CD1c-positive myeloid dendritic cell (primary cell): Measurements from ENCODE around the gene CTNNBL1.

Source experiments
- DNase-seq: peaks from one replicate; pipeline ENCODE4 v3.0.0-alpha.2; 2016; ENCODE audit errors: extremely low spot score

CTNNBL1 gene

GRCh38 chr20:37816003-37816402 is 122.2 kb downstream of the CTNNBL1 start:
- DNase-seq, result no peak

DNA sequence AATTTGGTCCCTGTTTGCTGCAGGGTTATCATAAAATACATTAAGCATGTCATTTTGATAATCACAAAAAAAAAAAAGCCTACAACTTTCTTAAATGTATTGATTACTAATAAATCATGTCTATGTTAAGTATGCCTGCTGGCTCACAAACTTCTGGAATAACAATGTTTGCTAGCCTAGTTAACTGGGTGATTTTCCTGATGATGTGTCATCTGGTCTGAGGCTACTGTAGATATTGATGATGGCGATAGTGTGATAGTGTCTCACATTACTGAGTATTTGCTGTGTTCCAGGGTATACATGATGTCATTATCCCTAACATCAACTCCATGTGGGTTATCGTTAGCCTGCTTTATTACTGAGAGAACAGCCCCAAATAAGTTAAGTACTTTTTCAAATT is 122.9 kb downstream of the CTNNBL1 start:
- DNase-seq, result no peak

GRCh38 chr20:37821696-37822095 is 127.9 kb downstream of the CTNNBL1 start:
- no peak for DNase-seq

- DNase-seq, result no peak
Observed at GRCh38 chr20:37822141-37822601, 128.3 kb downstream of the CTNNBL1 start.

DNA sequence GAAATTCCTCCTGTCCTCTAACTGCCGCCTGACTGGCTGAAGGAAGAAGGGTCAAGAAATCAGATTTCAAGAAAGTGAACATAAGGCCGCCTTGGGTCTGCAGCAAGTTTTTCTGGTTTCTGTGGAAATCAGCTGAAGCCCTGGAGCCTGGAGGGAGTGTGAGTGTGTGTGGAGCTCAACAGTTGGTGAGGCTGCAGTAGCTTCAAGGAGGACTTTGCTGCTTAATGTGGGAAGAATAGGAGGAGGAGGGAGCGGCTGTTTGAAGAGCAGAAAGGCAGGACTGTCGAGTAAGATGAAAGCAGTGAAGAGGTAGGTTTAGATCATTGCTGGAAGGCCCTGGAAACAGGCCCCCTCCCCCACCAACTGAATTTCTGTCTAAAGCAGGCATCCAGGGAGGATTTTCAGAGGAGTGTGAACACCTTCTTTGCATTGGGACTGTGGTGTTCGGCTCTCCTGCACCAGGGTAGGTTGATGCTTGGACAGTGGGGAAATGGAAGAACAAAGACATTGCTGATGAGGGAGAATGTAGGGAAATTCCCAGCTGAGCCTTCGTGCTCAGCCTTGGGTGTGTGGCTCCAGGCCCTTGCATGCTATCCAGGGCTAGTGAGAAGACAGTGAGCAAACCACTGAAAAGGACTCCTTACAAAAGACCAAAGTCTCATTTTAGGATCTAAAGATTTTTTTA is 129.6 kb downstream of the CTNNBL1 start:
- no peak for DNase-seq

DNA sequence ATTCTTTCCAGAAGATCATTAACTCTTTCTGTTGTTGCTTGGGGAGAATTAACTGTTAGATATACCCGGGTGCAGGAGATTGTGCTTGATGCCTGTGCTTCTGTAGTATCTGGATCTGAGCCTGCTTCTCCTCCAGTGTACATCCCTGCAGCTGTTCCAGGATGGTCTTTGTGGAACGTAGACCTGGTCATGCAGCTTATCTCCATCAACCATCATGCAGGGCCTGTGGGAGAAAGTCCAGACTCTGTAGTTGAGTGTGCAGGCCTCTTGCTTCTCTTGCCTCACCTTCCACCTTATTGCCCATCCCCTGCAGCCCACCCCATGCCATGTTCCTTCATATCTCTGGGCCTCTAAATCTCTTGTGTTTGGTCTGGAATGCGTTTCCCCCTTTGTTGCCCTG is 133.8 kb downstream of the CTNNBL1 start:
- DNase-seq, result no peak

GRCh38 chr20:37828684-37829083 is 134.9 kb downstream of the CTNNBL1 start:
- DNase-seq, result no peak

- DNase-seq, result no peak
Observed at GRCh38 chr20:37829128-37829527, 135.3 kb downstream of the CTNNBL1 start.

GRCh38 chr20:37833221-37833896 is 139.5 kb downstream of the CTNNBL1 start:
- no peak for DNase-seq

DNA sequence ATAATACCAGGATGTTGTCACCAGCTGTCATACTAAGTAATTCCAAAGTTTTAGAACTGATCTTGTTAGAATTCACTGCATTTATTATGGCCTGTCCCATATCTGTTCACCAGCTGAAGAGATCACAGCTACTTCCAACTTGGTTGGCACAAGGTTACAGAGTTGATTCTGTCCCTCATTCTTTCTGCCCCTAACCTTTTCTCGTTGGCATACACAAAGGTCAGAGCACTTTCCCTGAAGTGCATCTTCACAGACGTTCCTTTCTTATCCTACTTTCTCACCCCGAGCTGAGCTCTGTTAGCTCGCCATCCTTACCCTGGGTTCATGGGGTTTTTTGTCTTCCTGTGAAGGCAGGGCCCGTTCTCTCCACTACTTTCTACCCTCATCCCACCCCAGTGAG is 143.1 kb downstream of the CTNNBL1 start:
- DNase-seq, result no peak

GRCh38 chr20:37837924-37838323 is 144.1 kb downstream of the CTNNBL1 start:
- no peak for DNase-seq

DNA sequence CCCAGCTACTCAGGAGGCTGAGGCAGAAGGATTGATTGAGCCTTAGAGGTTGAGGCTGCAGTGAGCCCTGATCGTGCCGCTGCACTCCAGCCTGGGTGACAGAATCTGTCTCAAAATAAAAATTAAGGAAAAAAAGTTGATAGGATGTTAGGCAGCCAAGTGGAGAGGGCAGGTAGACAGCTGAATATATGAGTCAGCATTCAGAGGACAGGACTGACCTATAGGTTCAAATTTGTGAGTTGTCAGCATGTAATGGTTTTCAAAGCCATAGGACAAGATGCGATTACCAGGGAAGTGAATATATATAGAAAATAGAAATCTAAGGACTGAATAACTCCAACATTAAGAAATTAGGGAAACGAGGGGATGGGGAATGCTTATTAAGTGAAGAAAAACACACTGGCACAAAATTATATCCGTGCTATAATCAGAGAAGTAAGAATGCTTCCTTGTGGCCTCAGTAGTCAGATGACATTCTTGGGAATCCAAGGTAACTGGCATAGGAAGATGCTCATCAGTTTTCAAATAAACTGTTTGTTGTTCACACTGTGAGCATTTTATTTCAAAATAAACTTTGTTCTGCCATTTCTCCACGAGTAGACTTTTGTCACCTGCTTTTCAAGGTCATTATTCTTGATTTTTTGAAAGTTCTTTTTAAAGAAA is 145.1 kb downstream of the CTNNBL1 start:
- no peak for DNase-seq

DNA sequence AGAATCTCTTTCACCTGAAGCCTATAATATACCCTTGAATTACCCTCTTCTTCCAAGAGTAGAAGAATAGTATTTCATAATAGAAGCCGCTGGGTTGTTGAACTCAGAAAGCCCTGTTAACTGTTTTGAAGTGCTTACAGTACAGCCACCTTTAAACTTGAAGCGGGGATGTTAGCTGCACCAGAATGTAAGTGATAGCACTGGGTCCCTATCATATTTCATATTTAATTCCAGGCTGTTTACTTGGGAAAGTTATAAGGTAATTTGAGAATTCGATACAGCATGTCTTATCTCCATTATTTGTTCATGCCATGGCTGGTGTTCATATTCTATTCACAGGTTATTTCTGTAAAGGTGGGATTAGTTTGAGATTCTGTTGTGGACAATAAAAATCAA is 145.6 kb downstream of the CTNNBL1 start:
- DNase-seq, result no peak

DNA sequence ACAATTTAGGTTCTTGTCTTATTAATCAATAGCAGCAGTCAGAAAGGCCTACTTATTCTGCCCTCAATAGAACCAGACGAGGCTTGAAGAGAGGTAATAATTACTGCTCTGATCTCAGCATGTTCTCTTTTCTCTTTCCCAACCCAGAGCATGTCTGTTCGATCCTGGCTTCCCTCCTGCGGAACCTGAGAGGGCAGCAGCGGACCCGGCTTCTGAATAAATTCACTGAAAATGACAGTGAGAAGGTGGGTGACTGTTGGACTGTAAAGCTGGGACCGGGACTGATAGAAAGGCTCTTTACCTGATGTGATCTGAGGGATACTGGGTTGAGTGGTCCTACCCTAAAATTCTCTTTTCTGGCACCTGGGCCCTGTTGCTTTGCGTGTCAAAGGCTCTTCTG is 146.1 kb downstream of the CTNNBL1 start:
- DNase-seq, result no peak

DNA sequence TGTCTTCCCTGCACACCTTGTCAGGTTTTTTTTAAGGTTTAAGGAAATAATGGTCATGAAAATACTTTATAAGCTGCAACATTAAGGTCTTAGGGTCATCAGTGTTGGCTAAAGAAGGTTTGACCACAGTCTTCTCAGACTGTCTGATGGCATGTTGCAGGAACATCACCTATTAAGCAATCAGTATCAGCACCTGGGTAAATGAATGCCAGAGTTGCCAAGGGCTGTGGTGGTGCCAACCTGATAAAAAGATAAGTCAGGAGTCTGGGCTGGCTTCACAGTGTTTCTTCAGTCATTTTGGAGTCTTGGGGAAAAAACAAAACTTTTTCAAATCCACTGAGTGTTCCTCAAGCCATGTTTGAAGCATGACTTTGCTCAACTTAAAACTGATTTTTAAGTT is 147.6 kb downstream of the CTNNBL1 start:
- DNase-seq, result no peak

GRCh38 chr20:37841971-37842370 is 148.1 kb downstream of the CTNNBL1 start:
- DNase-seq, result no peak

DNA sequence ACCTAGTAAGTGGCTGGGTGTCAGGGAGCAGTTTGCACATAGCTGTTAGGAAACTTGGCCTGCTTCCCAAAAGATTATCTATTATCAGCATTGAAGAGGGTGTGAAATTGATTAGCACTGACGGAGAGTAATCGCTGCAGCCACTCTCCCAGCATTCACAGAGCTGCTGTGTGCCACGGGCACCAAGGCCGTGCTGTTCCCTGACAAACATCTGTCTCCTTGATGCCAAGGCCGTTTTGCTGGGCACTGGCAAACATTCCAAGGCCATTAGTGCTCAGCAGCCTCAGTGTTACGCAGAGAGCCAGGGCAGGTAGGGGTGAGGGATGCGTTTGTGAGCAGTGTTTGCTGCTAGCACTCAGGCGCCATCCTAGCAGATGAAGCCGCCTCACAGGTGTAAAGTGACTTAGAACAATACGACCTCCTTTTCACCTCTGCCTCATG is 151.4 kb downstream of the CTNNBL1 start:
- DNase-seq, result no peak

DNA sequence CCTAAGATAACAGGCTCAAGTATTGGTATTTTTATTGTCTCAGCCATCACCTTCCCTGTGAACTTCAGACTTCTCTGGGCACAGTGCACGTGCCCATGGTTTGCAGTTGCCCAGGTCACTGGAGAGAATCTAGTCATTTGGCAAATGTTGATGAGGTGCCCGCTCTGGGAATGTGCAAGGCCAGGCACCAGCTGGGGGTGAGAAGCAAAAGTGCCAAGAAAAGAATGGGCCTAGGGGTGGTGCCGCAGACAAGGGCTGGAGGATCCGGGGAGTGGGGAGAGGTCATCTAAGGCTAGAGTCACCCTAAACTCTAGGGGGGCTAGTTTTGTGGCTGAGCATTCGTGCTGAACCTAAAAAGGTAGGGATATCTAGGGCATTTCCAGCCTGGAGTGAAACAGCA is 152.0 kb downstream of the CTNNBL1 start:
- DNase-seq, result no peak

- no peak for DNase-seq
Observed at GRCh38 chr20:37846573-37846972, 152.7 kb downstream of the CTNNBL1 start.

DNA sequence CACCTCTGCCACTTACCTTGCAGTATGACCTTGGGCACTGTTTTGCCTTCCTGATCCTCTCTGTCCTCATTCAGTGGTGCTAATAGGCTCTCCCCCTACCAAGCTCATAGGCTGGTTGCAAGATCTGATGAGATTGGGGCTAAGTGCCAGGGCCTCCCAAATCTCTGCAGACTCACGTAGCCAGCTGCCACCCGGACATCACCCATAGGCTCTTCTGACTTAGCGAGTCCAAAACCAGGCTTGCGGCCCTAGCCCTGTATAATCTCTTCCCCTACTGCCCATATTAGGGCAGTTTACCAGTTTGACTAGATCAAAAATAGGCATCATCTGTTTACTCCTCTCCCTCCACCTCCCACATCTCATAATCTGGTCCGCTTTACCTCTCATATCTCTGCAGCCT is 154.9 kb downstream of the CTNNBL1 start:
- no peak for DNase-seq

GRCh38 chr20:37849156-37849555 is 155.3 kb downstream of the CTNNBL1 start:
- DNase-seq, result no peak

DNA sequence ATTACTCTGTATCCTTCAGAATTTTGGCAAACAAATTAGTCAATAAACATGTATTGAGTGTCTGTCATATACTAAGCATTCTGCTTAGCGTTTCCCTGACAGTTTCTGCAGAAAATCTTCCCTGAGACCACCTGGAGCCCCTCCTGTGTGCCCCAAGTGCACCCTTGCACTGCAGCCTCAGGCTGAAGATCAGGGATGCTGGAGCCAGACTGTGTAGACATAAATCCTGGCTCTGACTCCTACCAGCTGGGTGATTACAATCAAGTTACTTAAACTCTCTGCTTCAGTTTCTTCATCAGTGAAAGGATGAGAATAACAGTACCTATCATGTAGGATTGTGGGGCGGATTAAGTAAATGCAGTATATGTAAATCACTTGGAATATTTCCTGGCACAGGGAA is 155.7 kb downstream of the CTNNBL1 start:
- no peak for DNase-seq

DNA sequence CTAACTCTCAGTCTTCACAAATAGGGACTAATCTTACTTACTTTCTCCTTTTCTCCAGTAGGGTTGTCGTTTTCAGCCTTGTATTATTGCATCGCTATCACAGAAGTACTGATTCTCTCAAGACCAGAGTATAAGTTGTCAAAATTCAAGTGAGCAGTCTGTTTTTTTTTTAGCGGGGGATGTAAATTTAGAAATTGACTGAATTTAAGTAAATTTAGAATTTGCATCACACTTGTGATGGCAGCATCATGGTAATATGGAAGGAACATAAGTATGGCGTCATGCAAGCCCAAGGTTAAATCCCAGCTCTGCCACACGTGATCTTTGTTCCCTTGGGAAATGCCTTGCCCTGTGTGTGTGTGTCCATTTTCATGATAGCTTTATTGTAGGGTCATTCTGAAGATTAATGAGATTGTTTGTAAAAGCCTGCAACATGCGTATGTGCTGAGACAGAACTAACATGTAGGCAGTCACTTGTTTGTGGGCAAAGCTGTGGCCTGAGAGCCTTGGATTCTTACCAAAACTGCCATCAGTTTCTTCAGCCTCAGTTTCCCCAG is 156.3 kb downstream of the CTNNBL1 start:
- DNase-seq, result no peak
